ENCODE results near the gene ZGPAT. TPM values are rescaled to one million over a fixed set of nuclear protein-coding genes. Genes with fewer than 3 reads are reported as not detected.
A peak's percentile ranks its signal among the peaks of the same experiment; 100 is the strongest.
"Not testable (repeated sequence)": the region's sequence is repeated elsewhere in the genome, so short reads cannot be mapped to it uniquely, and the experiment has no call there.

ZGPAT gene, protein sequence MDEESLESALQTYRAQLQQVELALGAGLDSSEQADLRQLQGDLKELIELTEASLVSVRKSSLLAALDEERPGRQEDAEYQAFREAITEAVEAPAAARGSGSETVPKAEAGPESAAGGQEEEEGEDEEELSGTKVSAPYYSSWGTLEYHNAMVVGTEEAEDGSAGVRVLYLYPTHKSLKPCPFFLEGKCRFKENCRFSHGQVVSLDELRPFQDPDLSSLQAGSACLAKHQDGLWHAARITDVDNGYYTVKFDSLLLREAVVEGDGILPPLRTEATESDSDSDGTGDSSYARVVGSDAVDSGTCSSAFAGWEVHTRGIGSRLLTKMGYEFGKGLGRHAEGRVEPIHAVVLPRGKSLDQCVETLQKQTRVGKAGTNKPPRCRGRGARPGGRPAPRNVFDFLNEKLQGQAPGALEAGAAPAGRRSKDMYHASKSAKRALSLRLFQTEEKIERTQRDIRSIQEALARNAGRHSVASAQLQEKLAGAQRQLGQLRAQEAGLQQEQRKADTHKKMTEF
- polyA plus RNA-seq (2013, experiment 1 of 2; ENCODE audit: insufficient read length), result 17.3 TPM
- 16.3 TPM for polyA plus RNA-seq (2013, experiment 2 of 2; ENCODE audit: insufficient read length)

GRCh38 chr20:63707558-63708300 lies at the start of gene ZGPAT, which contains the start of gene ARFRP1:
ZGPAT (plus strand) TSS chr20:63708039; CDS start chr20:63708581, 542 bp downstream.
ARFRP1 (minus strand) TSS chr20:63707976; CDS start chr20:63707091, 885 bp downstream.
- DNase-seq, result peak; percentile 84

DNA sequence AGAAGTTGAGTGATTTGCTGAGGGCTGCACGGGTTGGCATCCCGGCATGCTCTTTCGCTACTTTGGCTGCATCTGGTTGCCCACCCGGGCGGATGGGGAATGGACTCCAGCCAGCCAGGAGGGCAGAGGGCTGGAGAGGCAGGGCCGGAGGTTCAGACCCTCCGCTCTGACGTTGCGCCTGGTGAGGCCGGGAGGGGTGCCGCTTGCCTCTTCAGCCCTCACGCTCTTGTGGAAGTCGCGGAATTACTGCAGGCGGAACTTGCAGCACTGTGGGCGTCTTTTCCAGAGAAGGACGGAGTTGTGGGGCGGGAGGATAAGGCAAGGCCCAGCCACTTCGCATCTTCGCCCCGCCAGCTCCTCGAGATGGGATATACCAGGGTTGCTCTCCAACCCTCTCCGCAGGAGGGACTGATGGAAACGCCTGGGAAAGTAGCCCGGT lies 49.1 kb upstream of the ZGPAT start:
- DNase-seq, result no peak

GRCh38 chr20:63659370-63659769 lies 48.5 kb upstream of the ZGPAT start:
- no peak for DNase-seq

GRCh38 chr20:63660174-63660573 lies 47.7 kb upstream of the ZGPAT start:
- not testable (repeated sequence) for DNase-seq

DNA sequence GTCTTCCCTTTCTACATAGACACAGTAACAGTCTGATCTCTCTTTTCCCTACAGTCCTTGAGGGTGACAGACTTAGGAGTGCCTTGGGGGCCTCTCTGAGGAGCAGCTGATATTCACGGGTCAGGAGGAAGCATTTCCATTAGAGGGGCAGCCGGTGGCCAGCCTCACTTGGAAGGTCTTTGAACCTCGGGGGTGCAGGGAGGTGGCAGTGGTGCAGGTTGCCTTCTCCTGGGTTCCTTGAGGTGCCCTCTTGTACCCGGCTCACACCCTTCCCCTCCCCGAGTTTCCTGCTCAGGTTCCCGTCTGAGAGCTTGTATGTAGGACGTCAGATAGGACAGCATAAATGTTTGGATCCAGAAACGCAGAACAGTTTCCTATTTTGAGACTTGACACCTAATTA lies 47.2 kb upstream of the ZGPAT start:
- DNase-seq, result no peak

GRCh38 chr20:63661108-63661507 lies 46.7 kb upstream of the ZGPAT start:
- no peak for DNase-seq

- DNase-seq, result no peak
These were observed 45.7 kb upstream of the ZGPAT start for GRCh38 chr20:63661959-63662812.

DNA sequence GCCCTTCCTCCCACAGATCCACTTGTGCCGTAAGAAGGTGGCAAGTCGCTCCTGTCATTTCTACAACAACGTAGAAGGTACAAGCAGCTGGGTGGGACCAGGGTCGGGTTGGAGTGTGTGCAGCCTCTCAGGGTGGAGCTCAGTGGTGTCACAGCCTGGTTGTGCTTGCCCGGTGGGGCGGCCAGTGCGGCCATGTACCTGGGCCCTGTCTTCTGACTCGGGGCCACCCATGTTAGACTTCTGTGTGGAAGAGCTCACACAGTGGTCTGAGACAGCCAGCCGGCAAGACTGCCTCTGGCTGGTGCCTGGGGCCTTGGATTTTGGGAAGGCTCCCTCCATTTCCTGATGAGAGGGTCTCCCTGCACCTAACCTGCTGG lies 45.0 kb upstream of the ZGPAT start:
- DNase-seq, result no peak

DNA sequence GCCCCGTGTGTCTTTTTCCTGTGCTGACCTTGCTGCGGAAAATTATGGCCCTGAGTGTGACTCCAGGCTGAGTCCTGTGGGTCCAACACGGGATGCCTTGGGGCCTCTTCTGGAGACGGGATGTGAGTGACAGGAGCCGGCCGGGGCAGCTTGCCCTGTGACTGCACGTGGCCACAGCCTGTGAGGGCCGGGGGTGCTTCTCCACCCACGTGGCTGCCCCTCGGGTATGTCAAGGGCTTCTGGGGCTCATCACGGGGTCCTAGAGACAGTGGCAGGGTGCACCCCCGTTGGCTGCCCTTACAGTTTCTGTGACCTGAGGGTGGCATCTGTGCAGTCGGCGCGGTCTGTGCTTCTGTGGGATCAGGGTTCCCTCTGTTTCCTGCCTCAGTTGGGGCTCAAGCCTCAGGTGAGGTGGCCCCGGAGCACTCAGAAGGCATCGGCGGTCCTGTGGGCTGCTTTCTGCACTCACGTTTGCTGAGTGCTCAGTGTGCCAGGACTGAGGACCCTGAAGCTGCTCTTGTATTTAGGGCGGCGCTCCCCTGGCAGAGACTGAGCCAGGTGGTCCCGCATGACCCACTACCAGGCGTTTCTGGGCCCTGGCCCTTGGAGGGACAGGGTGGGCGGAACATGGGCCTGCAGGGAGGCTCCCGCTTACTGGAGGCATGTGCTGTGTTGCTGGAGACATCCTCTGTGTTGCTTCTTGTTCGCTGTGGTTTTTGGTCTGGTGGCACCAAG lies 44.3 kb upstream of the ZGPAT start:
- DNase-seq, result no peak

GRCh38 chr20:63664143-63664851 lies 43.5 kb upstream of the ZGPAT start:
- DNase-seq, result no peak

- peak; percentile 31 for DNase-seq
These were observed 42.8 kb upstream of the ZGPAT start for GRCh38 chr20:63664861-63665594.

DNA sequence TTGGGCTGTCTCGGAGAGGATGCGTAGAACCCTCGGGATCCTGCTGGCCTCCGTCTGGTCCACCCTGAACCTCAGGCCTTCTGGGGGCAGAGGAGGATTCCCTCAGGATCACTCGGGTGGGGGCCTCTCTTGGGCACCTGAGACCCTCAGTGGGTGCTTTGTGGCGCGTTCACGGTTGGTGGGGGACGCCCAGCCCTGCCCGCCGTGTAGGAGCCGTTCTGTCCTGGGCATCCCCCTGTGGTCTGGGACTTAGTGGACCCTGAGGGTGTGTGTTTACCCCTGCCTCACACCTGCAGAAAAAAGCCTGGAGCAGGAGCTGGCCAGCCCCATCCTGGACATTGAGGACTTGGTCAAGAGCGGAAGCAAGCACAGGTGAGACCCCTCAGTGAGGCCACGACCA lies 42.1 kb upstream of the ZGPAT start:
- DNase-seq, result no peak

- no peak for DNase-seq
These were observed 40.0 kb upstream of the ZGPAT start for GRCh38 chr20:63667858-63668257.

DNA sequence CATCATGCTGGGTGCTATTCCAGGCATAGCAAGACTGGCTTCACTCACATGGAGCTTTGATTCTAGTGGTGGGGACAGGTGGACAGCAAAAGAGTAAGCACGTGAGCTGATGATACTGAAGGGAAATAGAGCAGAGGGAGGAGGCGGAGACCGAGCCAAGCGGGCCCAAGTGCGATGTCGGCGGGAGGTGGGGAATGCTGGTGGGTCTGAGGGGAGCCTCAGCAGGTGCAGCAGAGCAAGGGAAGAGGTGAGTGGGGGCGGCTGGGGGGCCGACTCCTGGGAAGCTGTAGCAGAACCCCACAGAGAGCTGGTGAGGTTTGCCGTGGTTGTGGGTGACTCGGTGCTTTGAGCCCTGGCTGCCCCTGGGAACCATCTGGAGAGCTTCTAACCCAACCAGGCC lies 39.5 kb upstream of the ZGPAT start:
- DNase-seq, result no peak

- DNase-seq, result not testable (repeated sequence)
These were observed 36.1 kb upstream of the ZGPAT start for GRCh38 chr20:63671695-63672094.

GRCh38 chr20:63672666-63673065 lies 35.2 kb upstream of the ZGPAT start:
- no peak for DNase-seq

DNA sequence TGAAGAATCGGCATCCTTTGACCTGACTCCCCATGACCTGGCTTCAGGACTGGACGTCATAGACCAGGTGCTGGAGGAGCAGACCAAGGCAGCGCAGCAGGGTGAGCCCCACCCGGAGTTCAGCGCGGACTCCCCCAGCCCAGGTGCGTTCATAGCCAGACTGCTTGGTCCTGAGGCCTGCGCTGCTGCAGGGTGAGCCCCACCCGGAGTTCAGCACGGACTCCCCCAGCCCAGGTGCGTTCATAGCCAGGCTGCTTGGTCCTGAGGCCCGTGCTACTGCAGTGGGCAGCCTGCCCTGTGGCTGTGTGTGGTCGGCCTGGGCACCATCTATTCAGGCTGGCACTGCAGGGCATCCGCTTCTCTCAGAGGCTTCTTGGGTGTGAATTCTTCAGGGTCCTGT lies 33.9 kb upstream of the ZGPAT start:
- DNase-seq, result no peak

DNA sequence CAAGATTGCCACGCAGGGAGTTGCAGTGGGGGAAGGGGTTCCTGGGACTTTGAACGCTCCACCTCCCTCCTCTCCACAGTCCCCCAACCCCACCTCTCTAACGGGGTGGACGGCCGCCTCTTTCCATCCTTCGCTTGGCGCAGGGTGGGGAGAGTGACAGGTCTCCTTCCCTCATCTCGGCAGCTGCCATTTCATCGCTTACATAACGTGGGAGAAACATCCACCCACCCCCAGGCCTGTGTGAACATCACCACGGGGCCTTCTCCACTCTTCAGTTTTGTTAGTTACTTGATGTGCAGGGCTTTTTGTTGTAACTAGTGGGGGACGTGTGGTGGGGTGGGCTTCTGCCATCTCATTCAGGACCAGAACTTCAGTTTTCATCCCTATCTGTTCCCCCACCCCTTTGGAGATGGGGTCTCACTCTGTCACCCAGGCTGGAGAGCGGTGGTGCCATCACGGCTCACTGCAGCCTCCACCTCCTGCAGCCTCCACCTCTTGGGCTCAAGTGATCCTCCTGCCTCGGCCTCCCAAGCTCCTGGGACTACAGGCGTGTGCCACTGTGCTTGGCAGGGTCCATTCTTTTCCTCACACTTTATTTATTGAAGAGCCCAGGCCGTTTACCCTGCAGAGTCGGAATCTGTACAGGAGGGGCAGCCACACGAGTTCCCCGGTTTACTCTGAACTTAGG lies 32.0 kb upstream of the ZGPAT start:
- DNase-seq, result no peak

GRCh38 chr20:63678071-63678470 lies 29.8 kb upstream of the ZGPAT start:
- no peak for DNase-seq
